Kidney epithelial cell (primary cell): Measurements from ENCODE around the gene KCNN4. TPM values are rescaled to one million over a fixed set of nuclear protein-coding genes. Genes with fewer than 3 reads are reported as not detected.

ENCODE experiments used
- DNase-seq: peaks from one replicate; pipeline ENCODE4 v3.0.0-alpha.2; 2010; ENCODE audit warnings: low read depth
- H3K27me3 ChIP-seq: 2 replicates; pipeline ENCODE4 v1.6.0; 2011; ENCODE audit warnings: low read length; ENCODE audit not compliant: control insufficient read depth, insufficient read depth
- H3K36me3 ChIP-seq: 2 replicates; pipeline ENCODE4 v1.5.1; 2011; ENCODE audit warnings: low read length; ENCODE audit not compliant: control insufficient read depth, insufficient read depth
- H3K4me3 ChIP-seq: 2 replicates; pipeline ENCODE4 v1.5.1; 2011; ENCODE audit warnings: low read depth, mild to moderate bottlenecking, control low read depth, low read length
- CTCF ChIP-seq: IDR thresholded peaks from 2 replicates; pipeline ENCODE4 v1.5.1; 2011; ENCODE audit warnings: mild to moderate bottlenecking, moderate library complexity, low read length, control low read depth, inconsistent platforms; ENCODE audit not compliant: insufficient read depth, poor library complexity, severe bottlenecking
- total RNA-seq: library from RNA; depleted of rRNA; stranded (reverse); fragments of >200 nt; gene quantifications from 2 replicates; pipeline ENCODE4 v1.2.3, GENCODE V29; 2015

KCNN4 gene
- total RNA-seq, 1 donor from 2014 or later, result 10.8 TPM

GRCh38 chr19:43774103-43774939 lies 6.5 kb downstream of the KCNN4 start:
- peak; percentile 36 for TF ChIP-seq CTCF
- no peak overlapping the region for H3K4me3 ChIP-seq
- H3K36me3 ChIP-seq, result no peaks in the 10 kb centered on the region
- no peak for DNase-seq
- peaks cover 11% of the 10 kb centered on the region for H3K27me3 ChIP-seq

GRCh38 chr19:43773725-43774102 lies 7.1 kb downstream of the KCNN4 start:
- no peak overlapping the region for H3K4me3 ChIP-seq
- H3K27me3 ChIP-seq, result peaks cover 11% of the 10 kb centered on the region
- DNase-seq, result no peak
- TF ChIP-seq CTCF, result no peak
- no peaks in the 10 kb centered on the region for H3K36me3 ChIP-seq

GRCh38 chr19:43769256-43769655 lies 11.5 kb downstream of the KCNN4 start:
- H3K36me3 ChIP-seq, result no peaks in the 10 kb centered on the region
- TF ChIP-seq CTCF, result no peak
- no peak for DNase-seq

GRCh38 chr19:43768273-43769050 lies 12.3 kb downstream of the KCNN4 start:
- Histone ChIP-seq H3K36me3 (no peaks in the 10 kb centered on the region), H3K27me3 (no peaks in the 10 kb centered on the region), H3K4me3 (no peak overlapping the region)
- no peak for TF ChIP-seq CTCF
- no peak for DNase-seq

More at GRCh38 chr19:43769256-43769655, 11.5 kb downstream of the KCNN4 start:
- H3K27me3 ChIP-seq, result peaks cover 6% of the 10 kb centered on the region
- no peak overlapping the region for H3K4me3 ChIP-seq

GRCh38 chr19:43767818-43768217 lies 13.0 kb downstream of the KCNN4 start:
- no peak overlapping the region for H3K4me3 ChIP-seq
- no peak for DNase-seq
- H3K27me3 ChIP-seq, result no peaks in the 10 kb centered on the region
- no peaks in the 10 kb centered on the region for H3K36me3 ChIP-seq
- TF ChIP-seq CTCF, result no peak
